Gastroesophageal sphincter (tissue), 4 donors: ENCODE measurements around the gene PDC. TPM values are rescaled to one million over a fixed set of nuclear protein-coding genes. Genes with fewer than 3 reads are reported as not detected.

Source experiments
- ATAC-seq: fragments of 150-250 bp; one replicate; pipeline ENCODE4 v1.9.1; 2016; ENCODE audit warnings: mild to moderate bottlenecking, moderate library complexity
- H3K27ac ChIP-seq, 4 donors: fragments of 200-600 bp; sonication (generic) in 3 of 4; 1 replicate in 3 of 4; 2 replicates in 1 of 4; pipeline ENCODE4 v1.5.1; 2016 to 2019
- H3K27me3 ChIP-seq: fragments of 200-600 bp; sonication (generic); one replicate; pipeline ENCODE4 v1.5.1; 2019
- H3K36me3 ChIP-seq, 2 donors: fragments of 200-600 bp; sonication (generic); one replicate each; pipeline ENCODE4 v1.5.1; 2019; ENCODE audit warnings: control low read depth in 1 of 2
- H3K4me1 ChIP-seq, 3 donors: fragments of 200-600 bp; sonication (generic); 1 replicate in 2 of 3; 2 replicates in 1 of 3; pipeline ENCODE4 v1.5.1; 2016 to 2019; ENCODE audit warnings: control low read depth in 2 of 3
- H3K4me3 ChIP-seq, 2 donors: fragments of 200-600 bp; sonication (generic); one replicate each; pipeline ENCODE4 v1.5.1; 2019; ENCODE audit warnings: mild to moderate bottlenecking in 1 of 2, moderate library complexity in 1 of 2
- H3K9me3 ChIP-seq, 3 donors: fragments of 200-600 bp; sonication (generic); one replicate each; pipeline ENCODE4 v1.5.1; 2017 to 2019; ENCODE audit warnings: control low read depth in 2 of 3
- EP300 ChIP-seq: sonication (generic); formaldehyde crosslinking; IDR thresholded peaks from one replicate; pipeline ENCODE4 v1.6.1; 2017; ENCODE audit warnings: antibody characterized with exemption, mild to moderate bottlenecking
- POLR2A ChIP-seq, 2 donors: fragments of 450-650 bp; IDR thresholded peaks; one replicate each; pipeline ENCODE4 v1.6.1; 2017; ENCODE audit warnings: antibody characterized with exemption in 2 of 2, mild to moderate bottlenecking in 2 of 2, moderate library complexity in 1 of 2
- POLR2AphosphoS5 ChIP-seq: sonication (generic); formaldehyde crosslinking; IDR thresholded peaks from one replicate; pipeline ENCODE4 v1.6.1; 2017; ENCODE audit warnings: antibody characterized with exemption
- WGBS, 2 donors: methylation state at CpG; one replicate each; pipeline ENCODE4 v1.1.5; 2018; ENCODE audit warnings: low coverage in 1 of 2; 5-methylcytosine and 5-hydroxymethylcytosine counted together
- total RNA-seq, 4 donors: library from RNA; depleted of rRNA; stranded (reverse); fragments of >200 nt; gene quantifications; one replicate each; pipeline ENCODE4 v1.1.0, GENCODE V29; 2016
- TF ChIP-seq, protein P1 (sequence below), 4 experiments: fragments of 200-600 bp in 2 of 4; fragments of 450-650 bp in 2 of 4; sonication (generic) in 1 of 4; IDR thresholded peaks; one replicate each; pipeline ENCODE4 v1.5.1; 2017 to 2019; ENCODE audit warnings: antibody characterized with exemption in 4 of 4, mild to moderate bottlenecking in 2 of 4, moderate library complexity in 2 of 4

PDC gene
- total RNA-seq, 4 donors from 2014 or later, result not detected

DNA sequence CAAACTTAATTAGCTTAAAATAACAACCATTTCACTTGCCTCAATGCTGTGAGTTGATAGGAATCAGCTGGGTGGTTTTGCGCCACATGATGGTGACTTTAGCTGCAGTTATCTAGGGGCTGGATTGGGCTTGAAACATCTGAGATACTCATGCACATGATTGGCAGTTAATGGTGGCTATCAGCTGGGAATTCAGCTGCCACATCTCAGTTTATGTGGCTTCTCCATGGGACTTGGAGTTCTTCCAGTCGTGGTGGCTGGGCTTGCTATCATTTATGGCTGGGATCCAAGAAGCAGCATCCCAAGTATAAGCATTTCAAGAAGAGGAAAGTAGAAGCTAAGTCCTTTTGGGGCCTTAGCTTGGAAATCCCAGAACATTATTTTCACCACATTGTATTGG lies 36.4 kb downstream of the PDC start:
- H3K9me3 ChIP-seq, result no peaks in the 10 kb centered on the region
- peaks cover 0 to 30% of the 10 kb centered on the region in 2 donors for H3K36me3 ChIP-seq
- TF ChIP-seq EP300 (no peak), POLR2A (IDR thresholded peaks at IDR 0.05) (no peak), POLR2AphosphoS5 (no peak)
- TF ChIP-seq, protein P1, sequence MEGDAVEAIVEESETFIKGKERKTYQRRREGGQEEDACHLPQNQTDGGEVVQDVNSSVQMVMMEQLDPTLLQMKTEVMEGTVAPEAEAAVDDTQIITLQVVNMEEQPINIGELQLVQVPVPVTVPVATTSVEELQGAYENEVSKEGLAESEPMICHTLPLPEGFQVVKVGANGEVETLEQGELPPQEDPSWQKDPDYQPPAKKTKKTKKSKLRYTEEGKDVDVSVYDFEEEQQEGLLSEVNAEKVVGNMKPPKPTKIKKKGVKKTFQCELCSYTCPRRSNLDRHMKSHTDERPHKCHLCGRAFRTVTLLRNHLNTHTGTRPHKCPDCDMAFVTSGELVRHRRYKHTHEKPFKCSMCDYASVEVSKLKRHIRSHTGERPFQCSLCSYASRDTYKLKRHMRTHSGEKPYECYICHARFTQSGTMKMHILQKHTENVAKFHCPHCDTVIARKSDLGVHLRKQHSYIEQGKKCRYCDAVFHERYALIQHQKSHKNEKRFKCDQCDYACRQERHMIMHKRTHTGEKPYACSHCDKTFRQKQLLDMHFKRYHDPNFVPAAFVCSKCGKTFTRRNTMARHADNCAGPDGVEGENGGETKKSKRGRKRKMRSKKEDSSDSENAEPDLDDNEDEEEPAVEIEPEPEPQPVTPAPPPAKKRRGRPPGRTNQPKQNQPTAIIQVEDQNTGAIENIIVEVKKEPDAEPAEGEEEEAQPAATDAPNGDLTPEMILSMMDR (IDR thresholded peaks at IDR 0.05), result no peak
- 57 to 79% methylated on average over 2 of the region's 2 CpGs for WGBS, 2 donors
- no peaks in the 10 kb centered on the region for H3K4me1 ChIP-seq
- no peak for ATAC-seq
- H3K4me3 ChIP-seq, result no peak overlapping the region
- no peaks in the 10 kb centered on the region for H3K27me3 ChIP-seq
- H3K27ac ChIP-seq, result no peak overlapping the region

DNA sequence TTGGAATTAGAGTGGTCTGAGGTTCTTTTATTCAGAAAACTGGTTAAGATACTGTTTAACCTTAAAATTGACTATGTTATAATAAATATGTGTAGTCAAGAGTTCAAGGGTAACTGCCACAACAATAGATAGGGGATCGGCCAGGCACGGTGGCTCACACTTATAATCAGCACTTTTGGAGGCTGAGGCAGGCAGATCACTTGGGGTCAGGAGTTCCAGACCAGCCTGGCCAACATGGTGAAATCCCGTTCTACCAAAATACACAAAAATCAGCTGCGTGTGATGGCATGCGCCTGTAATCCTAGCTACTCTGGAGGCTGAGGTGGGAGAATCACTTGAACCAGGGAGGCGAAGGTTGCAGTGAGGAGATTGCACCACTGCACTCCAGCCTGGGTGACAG lies 39.5 kb downstream of the PDC start:
- TF ChIP-seq EP300 (no peak), POLR2AphosphoS5 (no peak), POLR2A (IDR thresholded peaks at IDR 0.05) (no peak)
- TF ChIP-seq, protein P1 (IDR thresholded peaks at IDR 0.05), result no peak
- Histone ChIP-seq H3K9me3 (no peaks in the 10 kb centered on the region), H3K27ac (no peak overlapping the region), H3K27me3 (no peaks in the 10 kb centered on the region), H3K36me3 (peaks cover 0 to 43% of the 10 kb centered on the region in 2 donors), H3K4me1 (no peaks in the 10 kb centered on the region), H3K4me3 (no peak overlapping the region)
- WGBS, 2 donors, result 63 to 79% methylated on average over 2 of the region's 6 CpGs
- no peak for ATAC-seq

DNA sequence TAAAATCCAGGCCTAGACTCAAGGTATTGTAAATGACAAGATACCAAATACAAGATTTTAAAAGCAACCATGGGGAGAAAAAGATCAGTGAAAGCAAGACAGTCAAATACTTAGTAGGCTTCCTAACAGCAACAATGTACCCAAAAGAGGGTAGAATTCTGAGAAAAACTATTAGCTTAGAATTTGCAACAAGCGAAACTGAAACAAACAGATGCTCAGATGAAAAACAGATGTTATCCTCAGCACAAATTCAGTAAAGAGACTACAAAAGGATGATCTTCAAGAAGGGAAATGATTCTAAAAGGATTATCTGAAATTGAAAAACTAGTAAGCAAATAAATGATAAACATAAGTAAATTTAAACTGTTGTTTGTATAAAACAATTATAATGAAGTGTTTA lies 40.0 kb downstream of the PDC start:
- Histone ChIP-seq H3K4me1 (no peaks in the 10 kb centered on the region), H3K27me3 (no peaks in the 10 kb centered on the region), H3K4me3 (no peak overlapping the region), H3K36me3 (peaks cover 0 to 42% of the 10 kb centered on the region in 2 donors), H3K9me3 (no peaks in the 10 kb centered on the region), H3K27ac (no peak overlapping the region)
- 50 to 54% methylated on average over 1 of the region's 1 CpG for WGBS, 2 donors
- no peak for ATAC-seq
- TF ChIP-seq POLR2A (IDR thresholded peaks at IDR 0.05) (no peak), EP300 (no peak), POLR2AphosphoS5 (no peak)
- TF ChIP-seq, protein P1 (IDR thresholded peaks at IDR 0.05), result no peak

DNA sequence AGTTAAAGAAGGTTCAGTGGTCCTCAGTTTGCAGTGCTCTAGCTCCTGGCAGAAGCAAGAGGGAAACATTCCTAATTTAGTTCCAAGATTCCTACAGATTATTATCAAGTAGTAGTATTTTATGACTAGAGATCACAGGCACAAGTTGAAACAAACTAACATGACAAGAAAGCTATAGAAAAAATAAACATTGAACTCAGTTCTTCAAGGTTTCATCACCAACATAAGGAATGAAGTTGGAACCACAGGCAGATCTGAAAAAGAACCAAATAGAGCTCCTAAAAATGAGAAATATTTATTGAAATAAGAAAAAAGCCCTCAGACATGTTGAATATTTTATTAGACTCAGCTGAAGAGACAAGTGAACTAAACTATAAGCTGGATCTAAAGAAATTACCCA lies 40.6 kb downstream of the PDC start:
- no peak for ATAC-seq
- no peak for TF ChIP-seq POLR2A (IDR thresholded peaks at IDR 0.05)
- TF ChIP-seq, protein P1 (IDR thresholded peaks at IDR 0.05), result no peak
- no peak for TF ChIP-seq POLR2AphosphoS5
- no peak for TF ChIP-seq EP300
- Histone ChIP-seq H3K27ac (no peak overlapping the region), H3K27me3 (no peaks in the 10 kb centered on the region), H3K9me3 (no peaks in the 10 kb centered on the region), H3K36me3 (peaks cover 0 to 45% of the 10 kb centered on the region in 2 donors), H3K4me1 (no peaks in the 10 kb centered on the region), H3K4me3 (no peak overlapping the region)

DNA sequence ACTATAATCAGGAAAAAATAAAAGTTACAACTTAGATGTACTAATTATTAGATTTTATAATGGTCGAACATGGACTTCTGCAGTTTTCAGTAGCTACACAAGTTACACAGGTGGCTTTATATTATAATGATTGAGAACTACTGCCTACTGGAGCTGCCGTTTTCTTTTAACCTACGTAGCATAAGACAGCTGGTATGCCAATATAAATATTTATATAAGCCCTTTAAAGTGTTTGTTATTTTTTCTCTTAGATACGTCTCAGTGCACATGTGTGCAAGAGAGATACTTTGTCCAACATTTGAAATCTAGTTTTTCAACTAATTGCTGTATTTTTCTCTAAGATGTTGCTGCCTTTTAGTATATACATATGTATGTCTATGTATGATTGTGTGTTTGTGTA lies 42.4 kb downstream of the PDC start:
- Histone ChIP-seq H3K4me3 (no peak overlapping the region), H3K9me3 (no peaks in the 10 kb centered on the region), H3K27ac (no peak overlapping the region), H3K4me1 (no peaks in the 10 kb centered on the region), H3K27me3 (no peaks in the 10 kb centered on the region), H3K36me3 (peaks cover 0 to 50% of the 10 kb centered on the region in 2 donors)
- ATAC-seq, result no peak
- WGBS, 2 donors, result 29 to 43% methylated on average over 4 of the region's 4 CpGs
- TF ChIP-seq, protein P1 (IDR thresholded peaks at IDR 0.05), result no peak
- TF ChIP-seq POLR2A (IDR thresholded peaks at IDR 0.05), result no peak
- no peak for TF ChIP-seq EP300
- TF ChIP-seq POLR2AphosphoS5, result no peak
